PC-3 (cell line): ENCODE measurements around the gene B4GALT1. TPM values are rescaled to one million over a fixed set of nuclear protein-coding genes. Genes with fewer than 3 reads are reported as not detected.
A peak's percentile ranks its signal among the peaks of the same experiment; 100 is the strongest.

Experiments
- ATAC-seq: fragments of 200-7000 bp; cut with Tn5 transposase; 2 replicates; pipeline ENCODE4 v1.9.1; 2020; ENCODE audit warnings: mild to moderate bottlenecking, moderate library complexity
- BruUV-seq: library from RNA; stranded (reverse); fragments of 400-500 nt; replicated peaks from 2 replicates; lab custom pipeline; 2021; lab: Mats Ljungman, UMichigan
- CTCF ChIA-PET: fragments of 300-600 bp; sonication (Branson Sonifier 250); formaldehyde crosslinking; loops from one replicate; lab custom pipeline; 2022; ENCODE audit warnings: antibody characterized with exemption; lab: Charles Lee
- POLR2A ChIA-PET: fragments of 300-600 bp; sonication (Branson Sonifier 250); formaldehyde crosslinking; loops from one replicate; lab custom pipeline; 2022; ENCODE audit warnings: antibody characterized with exemption; ENCODE audit not compliant: unreplicated experiment; lab: Charles Lee
- DNase-seq: peaks from one replicate; pipeline ENCODE4 v3.0.0-alpha.2; 2015
- H2AFZ ChIP-seq: fragments of 300-600 bp; sonication (generic); 2 replicates; pipeline ENCODE4 v1.6.0; 2016; ENCODE audit warnings: antibody characterized with exemption, low read length
- H3F3A ChIP-seq: fragments of 300-600 bp; sonication (generic); one replicate; pipeline ENCODE4 v1.6.0; 2017; ENCODE audit warnings: antibody characterized with exemption, low read length, control low read depth, mild to moderate bottlenecking; ENCODE audit not compliant: unreplicated experiment
- H3K27ac ChIP-seq: fragments of 300-600 bp; sonication (generic); 2 replicates; pipeline ENCODE4 v1.5.1; 2016; ENCODE audit warnings: mild to moderate bottlenecking, low read length
- H3K27me3 ChIP-seq: fragments of 300-600 bp; sonication (generic); 2 replicates; pipeline ENCODE4 v1.6.1; 2016; ENCODE audit warnings: low read length, mixed read lengths
- H3K36me3 ChIP-seq: fragments of 300-600 bp; sonication (generic); 2 replicates; pipeline ENCODE4 v1.6.1; 2016; ENCODE audit warnings: low read depth, mixed run types, low read length, mixed read lengths
- H3K4me1 ChIP-seq: fragments of 300-600 bp; sonication (generic); 2 replicates; pipeline ENCODE4 v1.5.1; 2016; ENCODE audit warnings: low read length; ENCODE audit not compliant: insufficient read depth
- H3K4me2 ChIP-seq: fragments of 300-600 bp; sonication (generic); 2 replicates; pipeline ENCODE4 v1.6.0; 2016; ENCODE audit warnings: low read length
- H3K4me3 ChIP-seq: fragments of 300-600 bp; sonication (generic); 2 replicates; pipeline ENCODE4 v1.5.1; 2016; ENCODE audit warnings: mild to moderate bottlenecking, low read length, mixed read lengths
- H3K79me2 ChIP-seq: fragments of 300-600 bp; sonication (generic); 2 replicates; pipeline ENCODE4 v1.6.1; 2017; ENCODE audit warnings: low read length, mixed read lengths
- H3K9ac ChIP-seq: fragments of 300-600 bp; sonication (generic); 2 replicates; pipeline ENCODE4 v1.6.0; 2016; ENCODE audit warnings: mild to moderate bottlenecking, low read length
- H3K9me2 ChIP-seq: fragments of 300-600 bp; sonication (generic); replicated peaks from 2 replicates; pipeline ENCODE4 v1.6.1; 2016; ENCODE audit warnings: mixed run types, low read length, mixed read lengths
- H3K9me3 ChIP-seq: fragments of 300-600 bp; sonication (generic); 2 replicates; pipeline ENCODE4 v1.6.1; 2016; ENCODE audit warnings: low read length, mixed read lengths
- H4K20me1 ChIP-seq: fragments of 300-600 bp; sonication (generic); 2 replicates; pipeline ENCODE4 v1.6.1; 2016; ENCODE audit warnings: low read length, mixed read lengths
- EZH2 ChIP-seq: fragments of 300-600 bp; sonication (generic); IDR thresholded peaks from one replicate; pipeline ENCODE4 v1.6.1; 2017; ENCODE audit warnings: antibody characterized with exemption, mild to moderate bottlenecking, low read length; ENCODE audit not compliant: unreplicated experiment
- EZH2phosphoT487 ChIP-seq: fragments of 300-600 bp; sonication (generic); IDR thresholded peaks from 2 replicates; pipeline ENCODE4 v1.6.1; 2018; ENCODE audit warnings: mild to moderate bottlenecking, antibody characterized with exemption, low read length, borderline replicate concordance
- intact Hi-C: fragments of 100-400 bp; cut with micrococcal nuclease; formaldehyde crosslinking; loops from 2 replicates; pipeline ENCODE4 v1.9.0; 2023
- total RNA-seq: library from RNA; depleted of rRNA; stranded (reverse); fragments of >200 nt; gene quantifications from 2 replicates; pipeline ENCODE4 v1.2.3, GENCODE V29; 2014
- TF ChIP-seq, protein P1 (sequence below): fragments of 300-600 bp; sonication (generic); conservative IDR thresholded peaks from 2 replicates; pipeline ENCODE4 v1.5.1; 2017; ENCODE audit warnings: antibody characterized with exemption, low read depth, mild to moderate bottlenecking, low read length

Gene B4GALT1
- total RNA-seq, 1 experiment from 2014 or later: 14.8 TPM

DNA sequence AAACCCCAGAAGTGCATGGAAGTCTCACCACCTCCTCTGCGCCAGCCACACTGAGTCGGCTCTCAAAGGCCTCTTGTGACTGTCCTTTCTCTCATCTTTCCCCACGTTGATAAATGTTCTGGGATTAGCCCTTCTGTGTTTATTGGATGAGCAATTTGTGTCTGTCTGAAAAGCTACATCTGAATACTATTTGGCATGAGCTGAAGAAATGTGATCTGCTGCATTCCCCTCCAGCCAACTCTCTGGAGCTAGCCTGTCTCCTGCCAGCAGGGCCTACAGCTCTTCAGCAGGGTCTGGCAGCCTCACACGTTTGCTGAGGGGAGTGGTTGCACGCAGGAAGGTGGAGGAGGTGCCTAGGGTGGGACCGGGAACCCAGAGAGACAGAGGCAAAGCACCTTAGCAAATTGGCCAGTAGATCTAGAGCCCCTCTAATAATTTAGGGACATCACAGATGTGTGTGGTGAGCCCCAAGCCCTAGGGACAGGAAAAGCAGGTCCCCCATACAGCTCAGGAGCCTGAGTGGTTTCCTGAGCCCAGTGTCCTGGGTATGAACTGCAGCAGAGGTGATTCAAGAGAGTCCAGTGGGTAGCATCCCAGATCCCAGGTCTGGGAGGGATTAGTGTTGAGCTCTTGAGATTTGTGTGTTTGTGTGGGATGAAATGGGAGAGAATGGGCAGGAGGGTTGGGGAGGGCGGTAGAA is 20.5 kb upstream of the B4GALT1 start:
- Histone ChIP-seq H3K4me2 (no peak overlapping the region), H3K27me3 (no peaks in the 10 kb centered on the region), H3K9ac (no peak overlapping the region), H3K9me2 (no peaks in the 10 kb centered on the region), H4K20me1 (no peaks in the 10 kb centered on the region), H3K79me2 (no peaks in the 10 kb centered on the region), H3F3A (no peaks in the 10 kb centered on the region), H3K4me1 (no peaks in the 10 kb centered on the region), H3K9me3 (no peaks in the 10 kb centered on the region), H2AFZ (no peak overlapping the region), H3K36me3 (no peaks in the 10 kb centered on the region), H3K27ac (no peak overlapping the region), H3K4me3 (no peak overlapping the region)
- POLR2A ChIA-PET: no interaction called here
- intact Hi-C loops: no loop called here
- ATAC-seq: peak; percentile 40
- DNase-seq: no peak
- no TSS peak for BruUV-seq
- CTCF ChIA-PET: no interaction called here
- TF ChIP-seq EZH2: no peak
- TF ChIP-seq, protein P1, sequence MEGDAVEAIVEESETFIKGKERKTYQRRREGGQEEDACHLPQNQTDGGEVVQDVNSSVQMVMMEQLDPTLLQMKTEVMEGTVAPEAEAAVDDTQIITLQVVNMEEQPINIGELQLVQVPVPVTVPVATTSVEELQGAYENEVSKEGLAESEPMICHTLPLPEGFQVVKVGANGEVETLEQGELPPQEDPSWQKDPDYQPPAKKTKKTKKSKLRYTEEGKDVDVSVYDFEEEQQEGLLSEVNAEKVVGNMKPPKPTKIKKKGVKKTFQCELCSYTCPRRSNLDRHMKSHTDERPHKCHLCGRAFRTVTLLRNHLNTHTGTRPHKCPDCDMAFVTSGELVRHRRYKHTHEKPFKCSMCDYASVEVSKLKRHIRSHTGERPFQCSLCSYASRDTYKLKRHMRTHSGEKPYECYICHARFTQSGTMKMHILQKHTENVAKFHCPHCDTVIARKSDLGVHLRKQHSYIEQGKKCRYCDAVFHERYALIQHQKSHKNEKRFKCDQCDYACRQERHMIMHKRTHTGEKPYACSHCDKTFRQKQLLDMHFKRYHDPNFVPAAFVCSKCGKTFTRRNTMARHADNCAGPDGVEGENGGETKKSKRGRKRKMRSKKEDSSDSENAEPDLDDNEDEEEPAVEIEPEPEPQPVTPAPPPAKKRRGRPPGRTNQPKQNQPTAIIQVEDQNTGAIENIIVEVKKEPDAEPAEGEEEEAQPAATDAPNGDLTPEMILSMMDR: no peak
- no peak for TF ChIP-seq EZH2phosphoT487

DNA sequence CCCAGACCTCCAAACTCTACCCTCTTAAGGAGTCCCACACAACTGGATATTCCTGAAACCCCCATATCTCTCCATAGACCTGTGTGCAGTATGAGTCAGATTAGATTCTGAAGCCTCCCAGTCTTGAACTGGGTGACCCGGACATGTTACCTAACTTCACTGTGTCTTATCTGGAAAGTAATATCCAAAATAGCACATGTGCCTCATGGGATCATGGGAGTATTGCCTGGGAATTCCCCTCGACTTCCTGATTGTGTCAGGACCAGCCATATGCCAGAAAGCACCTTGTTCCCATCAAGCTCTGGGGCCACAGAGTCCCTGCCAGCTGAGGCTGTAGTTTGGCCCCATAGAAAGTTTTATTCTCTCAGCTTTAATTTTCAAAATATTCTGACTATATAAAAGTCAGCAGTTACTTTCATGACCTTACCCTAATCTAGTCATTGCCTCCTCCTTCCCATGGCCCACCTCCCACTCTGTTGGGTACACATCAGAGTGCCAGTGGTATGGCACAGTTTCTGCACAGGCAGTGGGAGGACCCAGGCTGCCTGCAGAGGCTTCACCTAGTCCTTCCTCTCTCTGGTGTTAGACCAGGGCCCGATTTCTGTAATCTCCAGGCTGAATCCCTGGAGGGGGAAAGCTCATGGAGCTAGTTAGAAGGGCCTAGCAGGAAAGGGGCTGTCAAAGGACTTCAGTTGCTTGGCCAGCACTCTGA is 19.5 kb upstream of the B4GALT1 start:
- ATAC-seq (no peak), DNase-seq (no peak)
- no peaks in the 10 kb centered on the region for H3K27me3 ChIP-seq
- no peaks in the 10 kb centered on the region for H3F3A ChIP-seq
- intact Hi-C loops: no loop called here
- no peaks in the 10 kb centered on the region for H3K79me2 ChIP-seq
- H3K36me3 ChIP-seq: no peaks in the 10 kb centered on the region
- ChIA-PET POLR2A (no interaction called here), CTCF (no interaction called here)
- no peak overlapping the region for H3K27ac ChIP-seq
- H3K4me3 ChIP-seq: no peak overlapping the region
- H4K20me1 ChIP-seq: no peaks in the 10 kb centered on the region
- H3K4me1 ChIP-seq: no peaks in the 10 kb centered on the region
- TF ChIP-seq, protein P1: no peak
- TF ChIP-seq EZH2: no peak
- TF ChIP-seq EZH2phosphoT487: no peak
- no peak overlapping the region for H3K4me2 ChIP-seq
- no TSS peak for BruUV-seq
- no peaks in the 10 kb centered on the region for H3K9me3 ChIP-seq
- H3K9ac ChIP-seq: no peak overlapping the region
- no peak overlapping the region for H2AFZ ChIP-seq
- no peaks in the 10 kb centered on the region for H3K9me2 ChIP-seq

DNA sequence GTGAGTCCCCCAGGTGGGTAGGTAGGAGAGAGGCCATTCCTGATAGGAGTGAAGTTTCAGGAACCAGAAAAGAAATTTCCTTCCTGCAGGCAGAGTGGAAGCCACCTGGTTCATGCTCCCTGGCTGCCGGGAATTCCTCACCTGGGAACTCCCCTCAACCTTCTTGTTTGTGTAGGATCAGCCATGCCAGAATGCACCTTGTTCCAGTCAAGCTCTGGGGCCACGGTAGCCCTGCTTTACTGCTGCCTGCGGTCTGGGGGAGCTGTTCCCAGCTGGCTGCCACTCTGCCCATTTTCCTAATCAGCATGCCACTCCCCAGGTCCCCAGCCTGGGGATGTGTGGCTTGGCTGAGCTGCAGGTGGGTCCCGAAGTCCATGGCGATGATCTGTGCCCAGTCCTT is 18.7 kb upstream of the B4GALT1 start:
- ATAC-seq (no peak), DNase-seq (no peak)
- no peak overlapping the region for H3K27ac ChIP-seq
- H3K9ac ChIP-seq: no peak overlapping the region
- H3K4me2 ChIP-seq: no peak overlapping the region
- no peaks in the 10 kb centered on the region for H3K9me2 ChIP-seq
- H4K20me1 ChIP-seq: no peaks in the 10 kb centered on the region
- no TSS peak for BruUV-seq
- TF ChIP-seq, protein P1: no peak
- H3K4me3 ChIP-seq: no peak overlapping the region
- H3K27me3 ChIP-seq: no peaks in the 10 kb centered on the region
- H3K79me2 ChIP-seq: no peaks in the 10 kb centered on the region
- ChIA-PET POLR2A (no interaction called here), CTCF (no interaction called here)
- no peak overlapping the region for H2AFZ ChIP-seq
- no peaks in the 10 kb centered on the region for H3F3A ChIP-seq
- intact Hi-C loops: no loop called here
- H3K4me1 ChIP-seq: no peaks in the 10 kb centered on the region
- H3K9me3 ChIP-seq: no peaks in the 10 kb centered on the region
- H3K36me3 ChIP-seq: no peaks in the 10 kb centered on the region
